Parathyroid adenoma (tissue), 2 donors: Measurements from ENCODE around the gene GNL2.

ENCODE experiments used
- H2AFZ ChIP-seq: fragments of 300-600 bp; sonication (generic); one replicate; pipeline ENCODE4 v1.7.0; 2017; ENCODE audit warnings: antibody characterized with exemption, mild to moderate bottlenecking
- H3K27ac ChIP-seq: fragments of 300-600 bp; sonication (generic); one replicate; pipeline ENCODE4 v1.7.0; 2017
- H3K27me3 ChIP-seq: fragments of 300-600 bp; sonication (generic); one replicate; pipeline ENCODE4 v1.7.0; 2017; ENCODE audit warnings: low read length; ENCODE audit not compliant: control insufficient read depth, insufficient read depth
- H3K36me3 ChIP-seq: fragments of 300-600 bp; sonication (generic); one replicate; pipeline ENCODE4 v1.7.0; 2017; ENCODE audit warnings: low read length; ENCODE audit not compliant: control insufficient read depth, insufficient read depth
- H3K4me1 ChIP-seq: fragments of 300-600 bp; sonication (generic); one replicate; pipeline ENCODE4 v1.7.0; 2017; ENCODE audit warnings: control low read depth
- H3K4me2 ChIP-seq: fragments of 300-600 bp; sonication (generic); one replicate; pipeline ENCODE4 v1.7.0; 2017; ENCODE audit warnings: low read length
- H3K4me3 ChIP-seq: fragments of 300-600 bp; sonication (generic); one replicate; pipeline ENCODE4 v1.7.0; 2017; ENCODE audit warnings: low read depth, low read length
- H3K79me2 ChIP-seq: fragments of 300-600 bp; sonication (generic); one replicate; pipeline ENCODE4 v1.7.0; 2017; ENCODE audit warnings: control low read depth
- H3K9ac ChIP-seq: fragments of 300-600 bp; sonication (generic); one replicate; pipeline ENCODE4 v1.7.0; 2017; ENCODE audit warnings: mild to moderate bottlenecking
- H3K9me3 ChIP-seq: fragments of 300-600 bp; sonication (generic); one replicate; pipeline ENCODE4 v1.7.0; 2017; ENCODE audit warnings: low read length; ENCODE audit not compliant: control insufficient read depth
- TF ChIP-seq, protein P1 (sequence below): fragments of 300-600 bp; sonication (generic); IDR thresholded peaks from one replicate; pipeline ENCODE4 v1.7.0; 2017; ENCODE audit warnings: antibody characterized with exemption, mild to moderate bottlenecking
- donor health status: primary hyperparathyroidism.

The GNL2 gene

GRCh38 chr1:37553927-37554808 lies 41.6 kb downstream of the GNL2 start, which contains the start of gene SNIP1:
Gene SNIP1, minus strand, starts transcription at chr1:37554293. Its CDS starts 64 bp downstream, at chr1:37554229.
- Histone ChIP-seq H3K9ac (peak within 1 kb of the TSS; percentile 63), H3K9me3 (no peaks in the 10 kb centered on the region), H3K4me1 (peaks cover 8% of the 10 kb centered on the region), H3K79me2 (peaks cover 2% of the 10 kb centered on the region), H2AFZ (peak within 1 kb of the TSS; percentile 92), H3K4me3 (peak within 1 kb of the TSS; percentile 97), H3K4me2 (peak within 1 kb of the TSS; percentile 87), H3K36me3 (no peaks in the 10 kb centered on the region), H3K27me3 (no peaks in the 10 kb centered on the region), H3K27ac (peak within 1 kb of the TSS; percentile 77)
- TF ChIP-seq, protein P1, sequence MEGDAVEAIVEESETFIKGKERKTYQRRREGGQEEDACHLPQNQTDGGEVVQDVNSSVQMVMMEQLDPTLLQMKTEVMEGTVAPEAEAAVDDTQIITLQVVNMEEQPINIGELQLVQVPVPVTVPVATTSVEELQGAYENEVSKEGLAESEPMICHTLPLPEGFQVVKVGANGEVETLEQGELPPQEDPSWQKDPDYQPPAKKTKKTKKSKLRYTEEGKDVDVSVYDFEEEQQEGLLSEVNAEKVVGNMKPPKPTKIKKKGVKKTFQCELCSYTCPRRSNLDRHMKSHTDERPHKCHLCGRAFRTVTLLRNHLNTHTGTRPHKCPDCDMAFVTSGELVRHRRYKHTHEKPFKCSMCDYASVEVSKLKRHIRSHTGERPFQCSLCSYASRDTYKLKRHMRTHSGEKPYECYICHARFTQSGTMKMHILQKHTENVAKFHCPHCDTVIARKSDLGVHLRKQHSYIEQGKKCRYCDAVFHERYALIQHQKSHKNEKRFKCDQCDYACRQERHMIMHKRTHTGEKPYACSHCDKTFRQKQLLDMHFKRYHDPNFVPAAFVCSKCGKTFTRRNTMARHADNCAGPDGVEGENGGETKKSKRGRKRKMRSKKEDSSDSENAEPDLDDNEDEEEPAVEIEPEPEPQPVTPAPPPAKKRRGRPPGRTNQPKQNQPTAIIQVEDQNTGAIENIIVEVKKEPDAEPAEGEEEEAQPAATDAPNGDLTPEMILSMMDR = no peak

- Histone ChIP-seq H3K9me3 (no peaks in the 10 kb centered on the region), H2AFZ (peak overlapping the region; percentile 92), H3K4me2 (peak overlapping the region; percentile 87), H3K36me3 (no peaks in the 10 kb centered on the region), H3K9ac (peak overlapping the region; percentile 63), H3K4me1 (peaks cover 8% of the 10 kb centered on the region), H3K27ac (peak overlapping the region; percentile 77), H3K27me3 (no peaks in the 10 kb centered on the region), H3K4me3 (peak overlapping the region; percentile 97), H3K79me2 (peaks cover 2% of the 10 kb centered on the region)
- TF ChIP-seq, protein P1 = no peak
Observed at GRCh38 chr1:37553598-37553926, 42.2 kb downstream of the GNL2 start.

- TF ChIP-seq, protein P1 = no peak
- H3K4me2 ChIP-seq = no peak overlapping the region
- peaks cover 6% of the 10 kb centered on the region for H3K4me1 ChIP-seq
Observed at GRCh38 chr1:37549341-37549740, 46.4 kb downstream of the GNL2 start.

GRCh38 chr1:37545019-37545418 lies 50.7 kb downstream of the GNL2 start:
- H3K36me3 ChIP-seq = no peaks in the 10 kb centered on the region
- TF ChIP-seq, protein P1 = no peak
- no peaks in the 10 kb centered on the region for H3K9me3 ChIP-seq
- no peaks in the 10 kb centered on the region for H3K79me2 ChIP-seq
- no peaks in the 10 kb centered on the region for H3K27me3 ChIP-seq
- no peak overlapping the region for H3K4me2 ChIP-seq
- no peak overlapping the region for H2AFZ ChIP-seq
- no peak overlapping the region for H3K4me3 ChIP-seq
- H3K27ac ChIP-seq = no peak overlapping the region
- no peaks in the 10 kb centered on the region for H3K4me1 ChIP-seq
- no peak overlapping the region for H3K9ac ChIP-seq

More at GRCh38 chr1:37549341-37549740, 46.4 kb downstream of the GNL2 start:
- Histone ChIP-seq H3K79me2 (peaks cover 2% of the 10 kb centered on the region), H3K9me3 (no peaks in the 10 kb centered on the region), H3K27ac (no peak overlapping the region), H3K27me3 (no peaks in the 10 kb centered on the region), H3K9ac (no peak overlapping the region), H3K36me3 (no peaks in the 10 kb centered on the region), H2AFZ (no peak overlapping the region), H3K4me3 (no peak overlapping the region)

GRCh38 chr1:37544530-37544929 lies 51.2 kb downstream of the GNL2 start:
- TF ChIP-seq, protein P1 = no peak
- Histone ChIP-seq H3K27ac (no peak overlapping the region), H3K4me3 (no peak overlapping the region), H3K4me1 (no peaks in the 10 kb centered on the region), H3K79me2 (no peaks in the 10 kb centered on the region), H3K27me3 (no peaks in the 10 kb centered on the region), H3K9ac (no peak overlapping the region), H3K36me3 (no peaks in the 10 kb centered on the region), H2AFZ (no peak overlapping the region), H3K4me2 (no peak overlapping the region), H3K9me3 (no peaks in the 10 kb centered on the region)
